Measurements from ENCODE around the gene ATP10B.

ATP10B gene

GRCh38 chr5:160793530-160793899 is 58.5 kb downstream of the ATP10B start:
- no peak overlapping the region for H3K27ac ChIP-seq
- TF ChIP-seq CTCF (conservative IDR thresholded peaks at IDR 0.05) (no peak), ZFX (IDR thresholded peaks at IDR 0.05) (no peak)

- TF ChIP-seq ZFX (IDR thresholded peaks at IDR 0.05): no peak
- no peak for TF ChIP-seq CTCF (conservative IDR thresholded peaks at IDR 0.05)
- no peak overlapping the region for H3K27ac ChIP-seq
Measured at GRCh38 chr5:160792732-160793529, 59.1 kb downstream of the ATP10B start.

GRCh38 chr5:160792281-160792680 is 59.7 kb downstream of the ATP10B start:
- no peak for TF ChIP-seq CTCF (conservative IDR thresholded peaks at IDR 0.05)
- no peak overlapping the region for H3K27ac ChIP-seq

- no peak overlapping the region for H3K27ac ChIP-seq
- TF ChIP-seq ZFX (IDR thresholded peaks at IDR 0.05) (no peak), CTCF (conservative IDR thresholded peaks at IDR 0.05) (no peak)
Measured at GRCh38 chr5:160789219-160789859, 62.7 kb downstream of the ATP10B start.

- TF ChIP-seq CTCF (conservative IDR thresholded peaks at IDR 0.05) (no peak), ZFX (IDR thresholded peaks at IDR 0.05) (no peak)
- H3K27ac ChIP-seq: no peak overlapping the region
Measured at GRCh38 chr5:160788102-160788660, 63.8 kb downstream of the ATP10B start.

GRCh38 chr5:160787240-160787639 is 64.8 kb downstream of the ATP10B start:
- H3K27ac ChIP-seq: no peak overlapping the region
- TF ChIP-seq CTCF (conservative IDR thresholded peaks at IDR 0.05) (peak; percentile 60), ZFX (IDR thresholded peaks at IDR 0.05) (no peak)

GRCh38 chr5:160774666-160775315 is 77.2 kb downstream of the ATP10B start:
- no peak overlapping the region for H3K27ac ChIP-seq
- TF ChIP-seq ZFX (IDR thresholded peaks at IDR 0.05): no peak
- TF ChIP-seq CTCF (conservative IDR thresholded peaks at IDR 0.05): no peak
